Measurements from ENCODE around the gene HNRNPA1. TPM values are rescaled to one million over a fixed set of nuclear protein-coding genes. Genes with fewer than 3 reads are reported as not detected.

HNRNPA1 gene
- total and polyA plus RNA-seq, 9 of the 15 experiments (the other 6 are each of a cell fraction or from before 2014, with no cell fraction given), result 1,166 to 2,703 (median 1,815) TPM

DNA sequence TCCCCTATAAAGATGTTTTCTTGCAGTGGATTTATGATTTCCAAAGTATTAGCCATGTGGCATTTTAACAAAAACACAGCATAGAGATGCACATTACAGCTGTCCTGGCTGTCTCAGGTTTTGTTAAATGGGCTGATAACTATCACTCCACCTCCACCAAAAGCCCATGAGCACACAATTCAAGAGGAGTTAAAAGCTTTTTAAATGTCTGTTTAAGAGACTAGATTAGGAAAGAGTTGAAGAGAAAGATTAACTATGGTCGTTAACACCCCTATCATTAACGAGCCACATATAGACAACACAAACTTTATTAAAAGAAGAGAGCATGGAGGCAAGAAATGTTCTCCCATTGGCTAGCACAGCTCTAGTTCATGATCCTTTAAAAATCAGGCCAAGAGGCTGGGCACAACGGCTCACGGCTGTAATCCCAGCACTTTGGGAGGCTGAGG, 15.1 kb upstream of the HNRNPA1 start (continued):
- TF ChIP-seq ZBTB40 (IDR thresholded peaks at IDR 0.05) (peak; percentile 87), ZBTB40 (CRISPR knock-in tag; IDR thresholded peaks at IDR 0.05) (no peak), CEBPG (CRISPR knock-in tag; IDR thresholded peaks at IDR 0.05) (no peak), CEBPG (tag; conservative IDR thresholded peaks at IDR 0.05 in 1 of 2, IDR thresholded peaks at IDR 0.05 in 1 of 2) (no peak), NR2C1 (IDR thresholded peaks at IDR 0.05) (no peak), NR2C1 (tag; IDR thresholded peaks at IDR 0.05) (no peak), ATF1 (CRISPR knock-in tag; IDR thresholded peaks at IDR 0.05) (no peak), ATF1 (tag; IDR thresholded peaks at IDR 0.05) (no peak), ZNF24 (IDR thresholded peaks at IDR 0.05) (no peak), ARID1B (IDR thresholded peaks at IDR 0.05) (0 out of 2 replicates have a peak, but pooled peaks have one; percentile 5), U2AF1 (optimal IDR thresholded peaks at IDR 0.05; ENCODE audit: low read depth, low read length) (no peak), NCOA6 (IDR thresholded peaks at IDR 0.05) (no peak), EGR1 (conservative IDR thresholded peaks at IDR 0.05) (no peak)
- TF ChIP-seq, protein P1, sequence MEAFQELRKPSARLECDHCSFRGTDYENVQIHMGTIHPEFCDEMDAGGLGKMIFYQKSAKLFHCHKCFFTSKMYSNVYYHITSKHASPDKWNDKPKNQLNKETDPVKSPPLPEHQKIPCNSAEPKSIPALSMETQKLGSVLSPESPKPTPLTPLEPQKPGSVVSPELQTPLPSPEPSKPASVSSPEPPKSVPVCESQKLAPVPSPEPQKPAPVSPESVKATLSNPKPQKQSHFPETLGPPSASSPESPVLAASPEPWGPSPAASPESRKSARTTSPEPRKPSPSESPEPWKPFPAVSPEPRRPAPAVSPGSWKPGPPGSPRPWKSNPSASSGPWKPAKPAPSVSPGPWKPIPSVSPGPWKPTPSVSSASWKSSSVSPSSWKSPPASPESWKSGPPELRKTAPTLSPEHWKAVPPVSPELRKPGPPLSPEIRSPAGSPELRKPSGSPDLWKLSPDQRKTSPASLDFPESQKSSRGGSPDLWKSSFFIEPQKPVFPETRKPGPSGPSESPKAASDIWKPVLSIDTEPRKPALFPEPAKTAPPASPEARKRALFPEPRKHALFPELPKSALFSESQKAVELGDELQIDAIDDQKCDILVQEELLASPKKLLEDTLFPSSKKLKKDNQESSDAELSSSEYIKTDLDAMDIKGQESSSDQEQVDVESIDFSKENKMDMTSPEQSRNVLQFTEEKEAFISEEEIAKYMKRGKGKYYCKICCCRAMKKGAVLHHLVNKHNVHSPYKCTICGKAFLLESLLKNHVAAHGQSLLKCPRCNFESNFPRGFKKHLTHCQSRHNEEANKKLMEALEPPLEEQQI (IDR thresholded peaks at IDR 0.05), result no peak

Data from K562 (cell line).